ENCODE measurements around the gene LRRC41. TPM values are rescaled to one million over a fixed set of nuclear protein-coding genes. Genes with fewer than 3 reads are reported as not detected.

The LRRC41 gene
- total and polyA plus RNA-seq, 2 of the 13 experiments (the other 11 are each of a cell fraction or from before 2014, with no cell fraction given), result 48.1 to 53.6 TPM

DNA sequence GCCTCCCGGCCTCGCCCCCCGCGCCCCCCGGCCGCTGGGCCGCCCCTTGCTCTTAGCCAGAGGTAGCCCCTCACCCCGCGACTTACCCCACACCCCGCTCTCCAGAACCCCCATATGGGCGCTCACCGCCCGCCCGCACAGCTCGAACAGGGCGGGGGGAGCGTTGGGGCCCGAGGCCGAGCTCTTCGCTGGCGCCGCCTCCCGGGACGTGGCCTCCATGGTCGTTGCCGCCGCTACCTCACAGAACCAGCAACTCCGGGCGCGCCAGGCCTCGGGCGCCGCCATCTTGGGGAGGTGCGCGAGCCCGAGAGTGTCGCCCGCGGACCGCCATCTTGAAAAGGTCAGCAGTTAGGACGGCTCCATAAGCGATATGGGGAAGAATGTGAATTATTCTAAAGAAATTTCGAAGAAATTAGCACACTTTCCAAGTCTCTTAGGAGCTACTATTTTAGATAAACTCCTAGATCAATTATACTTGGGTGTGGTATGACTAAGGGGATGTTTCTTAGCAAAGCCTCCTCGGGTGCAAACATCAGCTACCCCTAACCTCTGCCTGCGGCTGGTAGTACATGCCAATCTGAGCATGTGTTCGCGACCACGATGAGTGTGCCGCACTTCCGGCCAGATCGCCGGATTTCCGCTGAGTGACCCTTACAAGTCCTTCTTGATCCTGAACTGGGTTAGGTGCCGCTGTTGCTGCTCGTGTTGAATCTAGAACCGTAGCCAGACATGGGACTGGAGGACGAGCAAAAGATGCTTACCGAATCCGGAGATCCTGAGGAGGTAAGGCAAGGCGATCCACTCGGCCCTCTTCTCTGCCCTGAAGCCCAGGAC lies at the start of gene LRRC41, which contains the start of gene UQCRH (continued):
- TF ChIP-seq PITX1 (CRISPR knock-in tag; IDR thresholded peaks at IDR 0.05) (no peak), USF2 (IDR thresholded peaks at IDR 0.05; ENCODE audit: low read depth, low read length) (no peak), USF2 (CRISPR knock-in tag; IDR thresholded peaks at IDR 0.05; ENCODE audit: borderline replicate concordance) (peak; percentile 44; the same call in 1 of the 2 replicates), ZSCAN31 (CRISPR knock-in tag; IDR thresholded peaks at IDR 0.05; ENCODE audit: low read depth) (peak; percentile 35; the same call in 1 of the 2 replicates), MYPOP (CRISPR knock-in tag; IDR thresholded peaks at IDR 0.05) (0 out of 2 replicates have a peak, but pooled peaks have one; percentile 18), KLF16 (CRISPR knock-in tag; IDR thresholded peaks at IDR 0.05) (peak in 1 of 2 experiments; percentile 61; a peak in 2 of 4 replicates), ZNF430 (CRISPR knock-in tag; IDR thresholded peaks at IDR 0.05) (0 out of 2 replicates have a peak, but pooled peaks have one; percentile 44), KLF9 (CRISPR knock-in tag; IDR thresholded peaks at IDR 0.05; ENCODE audit: low read depth) (no peak), ATF6 (CRISPR knock-in tag; conservative IDR thresholded peaks at IDR 0.05) (no peak), ZNF331 (CRISPR knock-in tag; IDR thresholded peaks at IDR 0.05) (peak; percentile 51; the same call in 1 of the 2 replicates), SMARCE1 (IDR thresholded peaks at IDR 0.05; ENCODE audit: borderline replicate concordance) (no peak), SNRNP70 (IDR thresholded peaks at IDR 0.05; ENCODE audit: low read depth, low read length) (no peak), NR2C2 (CRISPR knock-in tag; IDR thresholded peaks at IDR 0.05; ENCODE audit: borderline replicate concordance) (peak; percentile 74), POLR2G (IDR thresholded peaks at IDR 0.05; ENCODE audit: low read depth, low read length) (peak; percentile 91), SRF (IDR thresholded peaks at IDR 0.05; ENCODE audit: low read depth, low read length) (no peak), ZNF225 (CRISPR knock-in tag; IDR thresholded peaks at IDR 0.05) (0 out of 2 replicates have a peak, but pooled peaks have one; percentile 6), HNRNPL (IDR thresholded peaks at IDR 0.05; ENCODE audit: low read depth, low read length) (no peak), ZNF274 (CRISPR knock-in tag; IDR thresholded peaks at IDR 0.05) (no peak), ZNF709 (CRISPR knock-in tag; IDR thresholded peaks at IDR 0.05) (no peak; the same call in 1 of the 2 replicates), SIX1 (CRISPR knock-in tag; IDR thresholded peaks at IDR 0.05; ENCODE audit: borderline replicate concordance) (no peak)
- TF ChIP-seq, protein P1, sequence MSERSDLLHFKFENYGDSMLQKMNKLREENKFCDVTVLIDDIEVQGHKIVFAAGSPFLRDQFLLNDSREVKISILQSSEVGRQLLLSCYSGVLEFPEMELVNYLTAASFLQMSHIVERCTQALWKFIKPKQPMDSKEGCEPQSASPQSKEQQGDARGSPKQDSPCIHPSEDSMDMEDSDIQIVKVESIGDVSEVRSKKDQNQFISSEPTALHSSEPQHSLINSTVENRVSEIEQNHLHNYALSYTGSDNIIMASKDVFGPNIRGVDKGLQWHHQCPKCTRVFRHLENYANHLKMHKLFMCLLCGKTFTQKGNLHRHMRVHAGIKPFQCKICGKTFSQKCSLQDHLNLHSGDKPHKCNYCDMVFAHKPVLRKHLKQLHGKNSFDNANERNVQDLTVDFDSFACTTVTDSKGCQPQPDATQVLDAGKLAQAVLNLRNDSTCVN (CRISPR knock-in tag; IDR thresholded peaks at IDR 0.05; ENCODE audit: borderline replicate concordance), result peak; percentile 84
- TF ChIP-seq, protein P2, sequence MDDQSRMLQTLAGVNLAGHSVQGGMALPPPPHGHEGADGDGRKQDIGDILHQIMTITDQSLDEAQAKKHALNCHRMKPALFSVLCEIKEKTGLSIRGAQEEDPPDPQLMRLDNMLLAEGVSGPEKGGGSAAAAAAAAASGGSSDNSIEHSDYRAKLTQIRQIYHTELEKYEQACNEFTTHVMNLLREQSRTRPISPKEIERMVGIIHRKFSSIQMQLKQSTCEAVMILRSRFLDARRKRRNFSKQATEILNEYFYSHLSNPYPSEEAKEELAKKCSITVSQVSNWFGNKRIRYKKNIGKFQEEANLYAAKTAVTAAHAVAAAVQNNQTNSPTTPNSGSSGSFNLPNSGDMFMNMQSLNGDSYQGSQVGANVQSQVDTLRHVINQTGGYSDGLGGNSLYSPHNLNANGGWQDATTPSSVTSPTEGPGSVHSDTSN (CRISPR knock-in tag; IDR thresholded peaks at IDR 0.05; ENCODE audit: borderline replicate concordance), result no peak
